Esophagus muscularis mucosa (tissue), 4 donors: ENCODE measurements around the gene OSBPL10. TPM values are rescaled to one million over a fixed set of nuclear protein-coding genes. Genes with fewer than 3 reads are reported as not detected.

Experiments used
- DNase-seq: peaks from one replicate; pipeline ENCODE4 v3.0.0-alpha.2; 2017; ENCODE audit errors: extremely low spot score
- H3K27ac ChIP-seq, 4 donors: fragments of 200-600 bp; sonication (generic); replicated peaks in 1 of 4; 1 replicate in 3 of 4; 2 replicates in 1 of 4; pipeline ENCODE4 v1.5.1; 2016 to 2019; ENCODE audit warnings: mild to moderate bottlenecking in 1 of 4
- H3K27me3 ChIP-seq, 4 donors: fragments of 200-600 bp; sonication (generic); one replicate each; pipeline versions ENCODE4 v1.5.1 to v1.6.0; 2016 to 2019
- H3K36me3 ChIP-seq, 4 donors: fragments of 200-600 bp; sonication (generic); one replicate each; pipeline ENCODE4 v1.5.1; 2016 to 2019
- H3K4me1 ChIP-seq, 4 donors: fragments of 200-600 bp; sonication (generic); one replicate each; pipeline ENCODE4 v1.5.1; 2016 to 2019
- H3K4me3 ChIP-seq, 4 donors: fragments of 200-600 bp; sonication (generic); 1 replicate in 2 of 4; 2 replicates in 2 of 4; pipeline ENCODE4 v1.5.1; 2016 to 2019; ENCODE audit warnings: mild to moderate bottlenecking in 4 of 4, moderate library complexity in 1 of 4
- H3K9me3 ChIP-seq, 4 donors: fragments of 200-600 bp; sonication (generic); 1 replicate in 3 of 4; 2 replicates in 1 of 4; pipeline ENCODE4 v1.5.1; 2016 to 2019
- EP300 ChIP-seq: sonication (generic); formaldehyde crosslinking; IDR thresholded peaks from one replicate; pipeline ENCODE4 v1.6.1; 2017; ENCODE audit warnings: antibody characterized with exemption
- POLR2A ChIP-seq: fragments of 450-650 bp; IDR thresholded peaks from one replicate; pipeline ENCODE4 v1.6.1; 2017; ENCODE audit warnings: antibody characterized with exemption, moderate library complexity, mild to moderate bottlenecking, low read depth
- POLR2AphosphoS5 ChIP-seq, 2 donors: sonication (generic); formaldehyde crosslinking; IDR thresholded peaks; one replicate each; pipeline ENCODE4 v1.6.1; 2017; ENCODE audit warnings: antibody characterized with exemption in 2 of 2
- WGBS: methylation state at CpG from one replicate; pipeline ENCODE4 v1.1.5; 2018; 5-methylcytosine and 5-hydroxymethylcytosine counted together
- intact Hi-C: fragments of 100-400 bp; cut with DNase I; formaldehyde crosslinking; loops from one replicate; pipeline ENCODE4 v1.15.1; 2023
- total RNA-seq, 4 donors: library from RNA; depleted of rRNA; stranded (reverse); fragments of >200 nt; gene quantifications; one replicate each; pipeline versions ENCODE4 v1.1.0 to v1.2.1, GENCODE V29; 2016
- TF ChIP-seq, protein P1 (sequence below), 3 experiments: fragments of 200-600 bp in 2 of 3; fragments of 450-650 bp in 1 of 3; sonication (generic) in 2 of 3; IDR thresholded peaks; one replicate each; pipeline ENCODE4 v1.5.1; 2017 to 2019; ENCODE audit warnings: antibody characterized with exemption in 3 of 3, mild to moderate bottlenecking in 2 of 3, moderate library complexity in 1 of 3

The OSBPL10 gene
- total RNA-seq, 4 donors from 2014 or later: 6.3 to 12.2 (median 7.6) TPM

DNA sequence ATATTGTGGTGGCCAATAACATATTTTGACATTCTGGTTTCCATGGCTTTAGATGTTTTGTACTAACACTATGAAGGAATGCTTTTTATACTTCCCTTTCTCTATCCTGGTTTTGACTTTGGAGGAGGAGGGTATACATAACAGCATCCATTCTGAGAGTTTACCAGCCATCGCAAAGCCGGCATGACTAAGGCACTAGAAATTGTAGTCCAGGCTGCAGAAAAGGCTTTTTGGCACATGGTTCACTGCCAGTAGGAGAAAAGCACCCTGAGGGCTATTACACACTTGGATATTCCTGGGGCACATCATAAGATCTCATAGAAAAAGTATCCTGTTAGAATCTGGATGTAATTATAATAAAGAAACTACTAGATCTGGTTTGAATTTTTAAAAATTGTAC is 346.6 kb downstream of the OSBPL10 start:
- WGBS: 43% methylated on average over 2 of the region's 2 CpGs
- Histone ChIP-seq H3K9me3 (no peaks in the 10 kb centered on the region), H3K4me3 (no peak overlapping the region), H3K4me1 (peaks cover 0 to 4% (median 2%) of the 10 kb centered on the region in 4 donors), H3K27ac (no peak overlapping the region), H3K27me3 (no peaks in the 10 kb centered on the region), H3K36me3 (peaks cover 8 to 49% (median 29%) of the 10 kb centered on the region in 4 donors)
- no peak for DNase-seq
- intact Hi-C loops: no loop called here
- TF ChIP-seq POLR2A: no peak
- TF ChIP-seq, protein P1, sequence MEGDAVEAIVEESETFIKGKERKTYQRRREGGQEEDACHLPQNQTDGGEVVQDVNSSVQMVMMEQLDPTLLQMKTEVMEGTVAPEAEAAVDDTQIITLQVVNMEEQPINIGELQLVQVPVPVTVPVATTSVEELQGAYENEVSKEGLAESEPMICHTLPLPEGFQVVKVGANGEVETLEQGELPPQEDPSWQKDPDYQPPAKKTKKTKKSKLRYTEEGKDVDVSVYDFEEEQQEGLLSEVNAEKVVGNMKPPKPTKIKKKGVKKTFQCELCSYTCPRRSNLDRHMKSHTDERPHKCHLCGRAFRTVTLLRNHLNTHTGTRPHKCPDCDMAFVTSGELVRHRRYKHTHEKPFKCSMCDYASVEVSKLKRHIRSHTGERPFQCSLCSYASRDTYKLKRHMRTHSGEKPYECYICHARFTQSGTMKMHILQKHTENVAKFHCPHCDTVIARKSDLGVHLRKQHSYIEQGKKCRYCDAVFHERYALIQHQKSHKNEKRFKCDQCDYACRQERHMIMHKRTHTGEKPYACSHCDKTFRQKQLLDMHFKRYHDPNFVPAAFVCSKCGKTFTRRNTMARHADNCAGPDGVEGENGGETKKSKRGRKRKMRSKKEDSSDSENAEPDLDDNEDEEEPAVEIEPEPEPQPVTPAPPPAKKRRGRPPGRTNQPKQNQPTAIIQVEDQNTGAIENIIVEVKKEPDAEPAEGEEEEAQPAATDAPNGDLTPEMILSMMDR (IDR thresholded peaks at IDR 0.05): no peak
- TF ChIP-seq POLR2AphosphoS5 (IDR thresholded peaks at IDR 0.05): no peak
- TF ChIP-seq EP300: no peak

DNA sequence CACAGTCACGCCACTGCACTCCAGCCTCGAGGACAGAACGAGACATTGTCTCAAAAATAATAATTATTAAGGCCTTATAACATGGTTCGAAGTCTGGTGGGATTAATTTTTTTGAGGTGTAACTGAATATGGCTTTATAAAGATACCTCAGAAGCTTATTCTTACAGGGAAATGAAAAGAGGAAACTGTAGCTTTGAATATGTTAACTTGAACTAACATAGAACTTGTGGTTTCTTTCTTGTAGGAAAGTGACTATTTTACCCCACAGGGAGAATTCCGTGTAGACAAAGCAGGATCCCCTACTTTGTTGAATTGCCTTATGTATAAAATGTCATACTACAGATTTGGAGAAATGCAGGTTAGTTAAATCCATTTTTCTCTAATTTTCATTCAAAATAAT is 352.0 kb downstream of the OSBPL10 start:
- intact Hi-C loops: no loop called here

DNA sequence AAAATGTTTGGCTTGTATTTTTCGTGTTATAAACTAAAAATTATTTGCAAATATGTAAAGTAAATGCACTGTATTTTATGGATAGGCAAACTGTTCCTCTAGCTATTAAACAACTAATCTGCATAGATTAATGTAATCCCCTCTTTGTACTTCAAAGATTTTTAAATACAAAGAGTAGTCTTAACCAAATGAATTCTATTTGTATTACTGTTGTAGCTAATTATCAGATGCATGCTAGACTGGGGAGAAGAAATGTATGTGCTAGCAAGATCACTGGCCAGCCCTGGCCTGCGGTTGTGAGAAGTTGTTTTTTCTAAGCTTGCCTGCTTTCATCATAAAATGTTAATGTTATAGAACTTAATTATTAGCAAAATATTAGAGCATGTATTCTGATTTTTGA is 355.7 kb downstream of the OSBPL10 start:
- intact Hi-C loops: no loop called here
- no peak for DNase-seq
- H3K36me3 ChIP-seq: peaks cover 6 to 65% (median 38%) of the 10 kb centered on the region in 4 donors
- H3K9me3 ChIP-seq: no peaks in the 10 kb centered on the region
- H3K27me3 ChIP-seq: no peaks in the 10 kb centered on the region
- H3K4me3 ChIP-seq: no peak overlapping the region
- no peak overlapping the region for H3K27ac ChIP-seq
- WGBS: 97% methylated on average over 2 of the region's 2 CpGs
- TF ChIP-seq, protein P1 (IDR thresholded peaks at IDR 0.05): no peak
- TF ChIP-seq EP300 (no peak), POLR2A (no peak), POLR2AphosphoS5 (IDR thresholded peaks at IDR 0.05) (no peak)
- H3K4me1 ChIP-seq: no peaks in the 10 kb centered on the region

More for the DNA sequence above, 352.0 kb downstream of the OSBPL10 start:
- TF ChIP-seq POLR2AphosphoS5 (IDR thresholded peaks at IDR 0.05) (no peak), POLR2A (no peak), EP300 (no peak)
- TF ChIP-seq, protein P1 (IDR thresholded peaks at IDR 0.05): no peak
- 81% methylated on average over 5 of the region's 5 CpGs for WGBS
- H3K4me3 ChIP-seq: no peak overlapping the region
- H3K4me1 ChIP-seq: no peaks in the 10 kb centered on the region
- no peaks in the 10 kb centered on the region for H3K27me3 ChIP-seq
- no peak for DNase-seq
- peaks cover 14 to 73% (median 47%) of the 10 kb centered on the region in 4 donors for H3K36me3 ChIP-seq
- H3K9me3 ChIP-seq: no peaks in the 10 kb centered on the region
- no peak overlapping the region for H3K27ac ChIP-seq

DNA sequence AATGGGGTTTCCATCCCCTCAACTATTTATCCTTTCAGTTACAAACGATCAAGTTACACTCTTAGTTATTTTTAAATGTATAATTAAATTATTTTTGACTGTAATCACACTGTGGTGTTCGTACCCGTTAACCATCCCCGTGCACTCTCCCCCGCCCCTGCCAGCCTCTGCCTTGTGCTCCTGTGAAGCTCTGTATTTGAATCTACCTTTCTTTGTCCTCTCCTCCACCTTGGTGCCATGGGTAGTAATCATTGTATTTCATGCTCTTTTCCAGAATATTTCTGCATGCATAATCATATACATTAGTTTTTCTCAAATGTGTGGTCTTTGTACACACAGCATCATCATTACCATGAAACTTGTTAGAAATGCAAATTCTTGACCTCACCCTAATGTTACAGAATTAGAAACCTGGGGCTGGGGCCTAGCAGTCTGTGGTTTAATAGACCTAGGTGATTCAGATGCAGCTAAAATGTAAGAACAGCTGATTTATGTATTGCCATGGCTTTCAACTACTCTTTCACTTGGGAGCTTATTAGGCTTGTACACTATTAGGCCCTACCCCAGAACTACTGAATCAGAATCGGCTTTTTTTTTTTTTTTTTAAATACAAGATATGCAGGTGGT is 356.9 kb downstream of the OSBPL10 start:
- H3K27me3 ChIP-seq: no peaks in the 10 kb centered on the region
- no peak for TF ChIP-seq EP300
- TF ChIP-seq, protein P1 (IDR thresholded peaks at IDR 0.05): no peak
- TF ChIP-seq POLR2AphosphoS5 (IDR thresholded peaks at IDR 0.05): no peak
- no peak for TF ChIP-seq POLR2A
- intact Hi-C loops: no loop called here
- no peak overlapping the region for H3K4me3 ChIP-seq
- H3K4me1 ChIP-seq: no peaks in the 10 kb centered on the region
- no peak for DNase-seq
- H3K36me3 ChIP-seq: peaks cover 9 to 66% (median 40%) of the 10 kb centered on the region in 4 donors
- no peak overlapping the region for H3K27ac ChIP-seq
- 92% methylated on average over 6 of the region's 6 CpGs for WGBS
- H3K9me3 ChIP-seq: no peaks in the 10 kb centered on the region
